GM18520 (cell line): ENCODE measurements around the gene PKDCC.

ENCODE experiments used
- ATAC-seq: cut with Tn5 transposase; IDR thresholded peaks from one replicate; pipeline ENCODE4 v1.9.1; 2021; ENCODE audit not compliant: unreplicated experiment

PKDCC gene

GRCh38 chr2:42049221-42050009, 1.6 kb downstream of the PKDCC start:
- ATAC-seq = no peak

DNA sequence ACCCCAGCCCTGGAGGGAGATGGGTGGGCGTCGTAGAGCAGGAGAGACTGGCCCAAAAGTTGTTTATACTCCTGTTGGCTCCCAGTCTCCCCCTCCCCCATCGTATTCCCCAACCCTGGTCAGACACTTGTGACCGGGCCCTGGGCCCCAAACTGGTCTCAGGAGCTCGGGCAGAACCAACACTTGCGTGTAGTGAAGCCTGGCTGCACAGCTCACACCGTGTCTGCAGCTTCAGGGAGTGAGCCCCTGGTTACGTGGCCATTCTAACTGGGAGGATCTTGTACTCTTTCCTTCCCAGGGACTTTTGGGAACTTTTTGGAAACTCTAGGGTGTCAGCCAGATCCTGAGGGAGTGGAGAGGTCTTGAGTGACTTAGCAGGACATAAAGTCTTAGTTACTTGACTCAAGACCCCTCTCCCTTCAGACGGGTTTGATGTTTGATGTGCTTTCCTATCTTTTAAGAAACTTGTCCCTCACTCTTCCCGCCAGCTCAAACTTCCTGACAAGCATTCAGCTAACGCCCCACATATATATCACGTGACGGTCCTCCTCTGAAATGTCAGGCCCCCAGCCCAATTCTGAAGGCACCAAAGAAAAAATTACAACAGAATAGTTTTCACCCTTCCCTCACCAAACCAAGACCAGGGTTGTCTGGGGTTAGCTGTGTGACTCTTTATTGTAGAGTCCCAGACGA, 2.3 kb downstream of the PKDCC start:
- ATAC-seq = no peak

DNA sequence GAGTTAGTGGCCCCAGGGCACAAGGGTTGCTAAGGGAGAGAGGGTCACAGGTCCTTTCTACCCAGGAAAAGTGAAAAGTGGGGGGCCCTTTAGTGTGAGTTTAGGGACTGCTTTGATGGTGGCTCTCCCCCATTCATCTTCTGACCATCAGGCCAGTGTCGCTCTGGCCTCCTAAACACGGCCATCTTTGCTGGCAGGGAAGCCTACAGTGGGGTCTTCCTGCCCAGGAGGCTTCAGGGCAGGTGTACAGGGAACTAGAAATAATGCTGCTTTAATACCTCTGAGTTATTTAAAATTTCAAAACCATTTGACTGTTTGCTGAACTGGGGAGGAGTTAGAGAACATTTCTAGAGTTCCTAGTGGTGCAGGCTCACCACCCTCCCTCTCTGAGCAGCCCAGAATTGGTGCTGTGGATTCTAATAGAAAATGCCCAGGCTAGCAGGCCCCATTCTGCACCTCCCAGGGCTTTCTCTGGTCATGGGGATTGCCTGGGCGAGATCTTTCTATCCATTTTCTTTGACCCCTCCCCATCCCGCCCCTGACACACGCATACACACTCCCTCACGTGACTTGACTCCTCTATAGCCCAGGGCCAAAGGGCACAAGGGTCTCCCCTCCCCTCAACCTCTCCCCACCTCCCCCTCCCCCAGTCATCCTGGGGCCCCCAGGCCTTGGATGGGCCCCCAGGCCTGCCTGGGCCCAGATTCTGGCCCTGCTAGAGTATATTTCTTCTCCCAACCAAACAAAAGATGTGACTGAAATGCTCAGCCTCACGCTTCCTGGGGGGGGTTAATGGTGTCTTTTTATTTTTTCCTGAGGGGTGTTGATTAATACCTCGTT, 3.1 kb downstream of the PKDCC start:
- ATAC-seq = no peak

DNA sequence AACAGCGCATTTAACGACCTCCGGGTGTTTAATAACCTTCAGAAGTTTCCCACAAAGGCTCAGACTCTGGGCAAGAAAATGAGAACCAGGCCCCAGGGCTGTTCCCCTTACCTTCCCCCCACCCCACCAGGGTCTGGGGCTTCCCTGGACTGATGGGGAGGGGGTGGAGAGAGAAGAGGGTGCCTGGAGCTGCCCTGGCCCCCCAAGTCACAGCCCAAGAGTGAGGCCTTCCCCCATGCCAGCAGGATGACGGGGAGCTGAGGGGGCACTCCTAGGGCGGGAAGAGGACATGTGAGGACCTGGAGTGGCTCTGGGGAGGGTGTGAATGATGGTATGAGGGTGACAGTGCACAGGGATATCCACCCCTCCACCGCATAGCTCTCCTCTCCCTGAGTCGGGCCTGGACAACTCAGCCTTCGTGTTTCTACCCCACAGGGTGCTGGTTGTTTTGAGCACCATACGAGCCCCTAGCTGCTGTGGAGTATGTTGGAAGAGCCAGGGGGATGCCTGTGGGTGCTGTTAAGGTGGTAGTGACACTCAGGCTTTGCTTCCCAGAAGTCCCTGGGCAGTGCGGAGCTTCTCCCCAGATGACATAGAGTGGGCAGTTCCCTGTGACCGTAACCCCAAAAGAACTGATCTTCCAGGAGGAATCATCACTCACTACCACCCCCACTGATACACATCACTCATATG, 3.9 kb downstream of the PKDCC start:
- ATAC-seq = no peak

- ATAC-seq = no peak
Observed at GRCh38 chr2:42052702-42053481, 5.1 kb downstream of the PKDCC start.

DNA sequence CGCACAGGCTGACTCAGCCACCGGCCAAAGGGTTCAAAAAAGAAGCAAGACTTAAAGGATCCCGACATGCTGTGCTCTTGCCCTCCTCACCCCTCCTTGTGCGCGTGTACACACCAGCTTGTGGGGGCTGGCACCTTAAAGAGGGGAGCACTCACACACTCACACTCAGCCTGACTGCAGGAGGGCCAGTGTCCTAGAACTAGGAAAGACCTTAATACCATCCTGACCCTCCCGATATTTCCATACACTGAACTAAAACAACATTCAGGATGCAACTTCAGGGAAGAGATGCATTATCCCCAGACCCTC, 5.6 kb downstream of the PKDCC start:
- ATAC-seq = no peak

DNA sequence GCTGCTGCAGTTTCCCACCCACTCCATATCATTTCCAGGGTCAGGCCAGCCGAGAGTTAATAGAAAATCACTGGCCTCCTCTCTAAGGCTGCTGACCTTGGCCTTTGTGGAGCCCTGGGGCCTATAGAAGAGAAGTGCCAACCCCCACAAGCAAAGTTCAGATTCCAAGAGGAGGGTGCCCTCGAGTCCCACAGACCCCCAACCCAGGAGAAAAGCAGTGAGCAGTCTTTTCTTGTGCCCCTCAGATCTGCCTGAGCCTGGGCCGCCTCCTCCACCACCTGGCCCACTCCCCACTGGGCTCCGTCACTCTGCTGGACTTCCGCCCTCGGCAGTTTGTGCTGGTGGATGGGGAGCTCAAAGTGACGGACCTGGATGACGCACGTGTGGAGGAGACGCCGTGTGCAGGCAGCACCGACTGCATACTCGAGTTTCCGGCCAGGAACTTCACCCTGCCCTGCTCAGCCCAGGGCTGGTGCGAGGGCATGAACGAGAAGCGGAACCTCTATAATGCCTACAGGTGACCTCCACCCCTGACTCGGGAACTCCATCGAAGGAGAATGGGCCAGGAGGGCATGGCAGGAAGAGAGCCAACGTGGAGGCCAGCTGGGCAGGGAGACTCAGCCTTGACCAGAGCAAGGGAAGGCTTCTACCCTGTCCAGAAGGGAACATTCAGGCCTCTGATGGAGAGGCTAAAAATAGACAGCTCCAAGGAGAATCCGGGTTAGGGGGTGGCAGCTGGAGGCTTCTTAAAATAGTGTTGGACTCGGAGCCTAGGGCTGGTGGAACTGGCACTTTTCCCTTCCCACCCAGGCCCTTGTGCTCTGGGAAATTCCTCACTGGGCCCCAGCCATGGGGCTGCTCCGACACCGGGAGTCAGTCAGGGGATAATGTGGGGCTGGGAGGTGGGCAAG, 6.2 kb downstream of the PKDCC start:
- ATAC-seq = no peak

DNA sequence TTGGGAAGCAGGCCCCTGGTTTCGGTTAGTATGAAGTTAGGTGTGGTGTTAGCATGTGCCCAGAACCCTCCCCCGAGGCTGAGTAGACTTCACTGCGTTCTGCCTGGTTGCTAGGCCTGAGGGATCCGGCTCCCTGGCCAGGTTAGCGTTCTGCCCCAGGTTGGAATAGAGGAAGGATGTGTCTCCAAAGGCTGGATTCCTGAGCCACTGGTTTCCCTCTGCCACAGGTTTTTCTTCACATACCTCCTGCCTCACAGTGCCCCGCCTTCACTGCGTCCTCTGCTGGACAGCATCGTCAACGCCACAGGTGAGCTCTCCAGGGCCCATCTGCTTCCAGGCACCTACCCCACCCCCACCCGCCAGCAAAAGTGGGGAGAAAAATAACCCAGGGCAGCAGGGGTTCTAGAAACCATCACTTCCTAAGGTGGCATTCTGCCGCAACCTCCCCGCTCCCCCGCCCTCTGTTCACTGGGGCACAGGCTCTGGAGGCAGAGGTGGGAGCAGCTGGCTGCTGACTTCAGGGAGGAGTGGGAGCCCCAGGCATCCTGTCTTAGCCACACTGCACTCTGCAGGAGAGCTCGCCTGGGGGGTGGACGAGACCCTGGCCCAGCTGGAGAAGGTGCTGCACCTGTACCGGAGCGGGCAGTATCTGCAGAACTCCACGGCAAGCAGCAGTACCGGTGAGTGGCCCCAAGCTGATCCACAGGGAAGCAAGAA, 7.1 kb downstream of the PKDCC start:
- no peak for ATAC-seq

DNA sequence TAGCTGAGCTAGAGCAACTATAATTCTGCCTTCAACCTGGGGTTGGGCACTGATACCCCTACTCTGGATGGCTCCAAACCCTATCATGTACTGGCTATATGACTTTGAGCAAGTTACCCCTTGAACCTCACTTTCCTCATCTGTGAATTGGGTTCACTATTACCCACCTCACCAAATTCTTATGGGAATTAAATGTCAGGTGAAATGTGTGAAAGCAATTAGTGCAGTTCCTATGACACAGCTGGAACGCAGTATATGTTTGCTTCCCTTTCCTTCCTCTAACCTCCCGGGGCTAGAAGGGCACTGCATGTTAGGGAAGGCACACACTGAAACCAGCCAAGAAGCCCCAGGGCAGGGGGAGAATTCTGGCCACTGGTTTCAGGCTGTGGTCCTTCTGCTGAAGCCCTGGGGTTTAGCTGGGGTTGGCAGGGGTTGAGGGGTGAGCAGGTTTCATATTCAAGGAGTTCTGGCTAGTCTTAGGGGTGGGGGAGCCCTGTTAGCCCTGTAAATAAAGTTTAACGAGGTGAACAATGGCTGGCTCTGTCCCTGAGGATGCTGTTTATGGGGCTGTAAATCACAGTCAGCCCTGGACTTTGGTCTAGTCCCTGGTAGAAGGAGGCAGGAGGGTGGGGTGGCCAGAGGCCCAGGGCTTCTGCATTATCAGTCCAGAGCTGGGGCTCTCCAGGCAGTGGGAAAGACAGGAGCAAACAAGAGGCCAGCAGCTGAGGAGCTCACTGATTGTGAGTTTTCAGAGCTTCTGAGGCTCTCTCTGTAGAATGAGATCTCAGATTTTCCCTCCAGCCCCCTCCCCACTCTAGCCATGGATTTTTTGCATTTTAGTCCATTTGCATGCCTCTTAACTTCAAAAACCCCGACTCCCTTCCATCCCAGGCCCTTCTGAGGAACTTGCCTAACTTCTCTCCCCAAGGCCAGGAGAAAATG, 8.0 kb downstream of the PKDCC start:
- no peak for ATAC-seq

DNA sequence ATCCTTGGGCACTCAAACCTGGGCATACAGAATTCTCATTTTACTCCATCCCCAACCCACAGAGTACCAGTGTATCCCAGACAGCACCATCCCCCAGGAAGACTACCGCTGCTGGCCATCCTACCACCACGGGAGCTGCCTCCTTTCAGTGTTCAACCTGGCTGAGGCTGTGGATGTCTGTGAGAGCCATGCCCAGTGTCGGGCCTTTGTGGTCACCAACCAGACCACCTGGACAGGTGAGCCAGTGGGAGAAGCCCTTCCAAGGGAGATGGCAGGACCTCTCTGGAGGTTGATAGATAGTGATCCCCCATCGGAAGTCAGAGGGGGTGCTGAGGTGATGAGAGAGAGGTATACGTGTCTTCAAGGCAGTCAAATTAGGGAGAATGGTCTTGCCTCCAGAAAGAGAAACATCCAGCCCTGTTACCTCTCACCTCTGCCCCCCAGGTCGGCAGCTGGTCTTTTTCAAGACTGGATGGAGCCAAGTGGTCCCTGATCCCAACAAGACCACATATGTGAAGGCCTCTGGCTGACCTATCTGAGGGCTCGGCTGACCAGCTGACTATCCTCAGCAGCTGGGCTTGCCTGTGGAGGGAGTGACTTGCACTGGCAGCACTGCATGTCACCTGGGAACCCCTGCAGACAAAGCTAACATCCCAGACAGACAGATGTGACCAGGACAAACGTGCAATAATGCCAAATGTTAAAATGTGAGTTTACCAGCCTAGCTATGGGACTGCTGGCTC, 9.5 kb downstream of the PKDCC start:
- ATAC-seq = no peak

DNA sequence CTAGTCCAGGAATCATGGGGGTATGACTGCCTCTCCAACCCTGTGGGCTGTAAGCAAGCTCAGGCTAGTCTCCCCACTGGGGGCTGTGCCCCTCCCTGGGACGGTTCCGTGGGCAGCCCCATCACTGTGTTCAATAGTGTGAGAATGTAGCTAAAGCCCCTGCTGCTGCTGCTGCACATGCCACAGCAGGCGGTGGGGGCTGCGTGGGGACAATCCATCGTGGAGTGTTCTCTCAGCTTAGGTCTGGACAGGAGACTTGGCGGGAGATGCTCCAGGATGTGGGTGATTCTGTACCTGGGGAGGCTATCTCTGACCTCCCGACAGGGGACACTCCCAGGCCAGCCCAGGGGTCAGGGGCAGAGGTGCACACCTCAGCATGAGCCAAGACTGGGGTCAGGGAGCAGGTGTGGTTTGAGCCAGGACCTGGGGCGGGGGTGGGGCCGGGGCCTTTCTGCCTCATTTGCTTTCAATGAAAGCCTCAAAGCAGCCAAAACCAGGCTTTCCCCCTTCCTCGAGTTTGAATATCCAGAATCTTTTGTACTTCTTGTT, 10.2 kb downstream of the PKDCC start:
- ATAC-seq = no peak

GRCh38 chr2:42059261-42059898, 11.6 kb downstream of the PKDCC start:
- no peak for ATAC-seq

- ATAC-seq = no peak
Observed at GRCh38 chr2:42060028-42060427, 12.2 kb downstream of the PKDCC start.

DNA sequence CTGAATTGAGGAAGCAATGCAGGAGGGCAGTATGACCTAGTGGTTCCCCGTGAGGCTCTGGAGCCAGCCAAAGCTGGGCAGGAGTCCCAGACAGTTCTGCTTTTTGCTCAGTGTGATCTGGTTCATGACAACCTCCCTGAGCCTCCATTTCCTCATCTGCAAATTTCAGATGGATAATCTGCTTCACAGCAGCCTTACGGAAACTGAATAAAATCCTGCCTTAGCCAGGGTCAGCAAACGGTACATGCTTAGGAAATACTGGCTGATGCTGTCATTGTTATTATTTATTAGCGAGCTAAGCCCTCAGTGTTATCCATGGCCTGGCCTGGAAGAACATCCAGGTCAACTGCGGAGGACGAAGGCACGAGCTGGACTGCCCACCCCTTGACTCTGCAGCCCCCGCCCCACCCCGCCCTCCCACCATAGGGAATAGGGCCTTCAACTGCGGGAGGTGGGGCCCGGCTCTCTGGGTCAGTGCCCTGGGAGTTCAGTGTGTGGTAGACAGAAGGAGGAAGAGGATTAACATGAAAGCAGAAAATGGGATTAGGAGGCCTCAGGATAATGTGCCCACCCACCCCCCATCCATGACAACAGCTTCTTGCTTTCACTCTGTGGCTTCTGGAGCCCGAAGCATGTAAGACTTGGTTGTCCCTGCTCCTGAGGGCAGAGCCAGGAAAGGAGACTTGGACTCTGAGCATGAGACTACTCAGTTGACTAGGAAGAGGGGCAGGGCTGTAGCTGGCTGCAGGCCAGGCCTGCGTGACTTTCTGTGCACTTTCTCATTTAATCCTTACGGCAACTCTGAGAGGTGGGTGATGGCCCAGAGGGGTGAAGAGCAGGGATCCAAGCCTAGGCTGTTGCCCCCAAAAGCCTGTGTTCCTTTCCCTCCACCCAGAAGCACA, 13.1 kb downstream of the PKDCC start:
- no peak for ATAC-seq

DNA sequence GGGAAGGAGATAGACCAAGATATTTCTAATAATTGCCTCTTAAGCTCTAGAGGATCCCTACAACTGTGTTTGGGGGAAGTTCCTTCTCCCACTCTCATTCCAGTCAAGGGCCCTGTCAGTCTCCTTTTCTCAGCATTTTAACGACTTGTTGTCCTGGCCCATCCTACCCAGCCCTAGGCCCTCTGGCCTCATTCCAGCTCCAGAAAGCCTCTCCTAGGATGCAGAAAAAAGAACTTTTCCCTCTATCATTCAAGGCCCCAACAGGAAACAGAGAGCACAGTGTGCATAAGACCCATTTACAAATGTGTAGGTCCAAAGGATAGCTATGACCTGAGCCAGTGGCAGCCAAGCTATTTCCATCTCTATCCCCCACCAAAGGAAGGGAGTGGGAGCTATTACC, 14.0 kb downstream of the PKDCC start:
- ATAC-seq = no peak
